PC-9 (cell line): Measurements from ENCODE around the gene SV2A.

Experiments used
- CTCF ChIP-seq: fragments of 200-600 bp; sonication (generic); conservative IDR thresholded peaks from 2 replicates; pipeline ENCODE4 v1.6.1; 2017; ENCODE audit warnings: mixed run types, antibody characterized with exemption, mild to moderate bottlenecking, moderate library complexity
- EZH2 ChIP-seq: fragments of 200-600 bp; sonication (generic); IDR thresholded peaks from 2 replicates; pipeline ENCODE4 v1.8.0; 2017; ENCODE audit warnings: antibody characterized with exemption, low read depth

- TF ChIP-seq CTCF (no peak), EZH2 (no peak)
These were observed 769 bp downstream of the SV2A start for GRCh38 chr1:149916898-149917252.
